Measurements from ENCODE around the gene SESN1. TPM values are rescaled to one million over a fixed set of nuclear protein-coding genes. Genes with fewer than 3 reads are reported as not detected.

The SESN1 gene
- total RNA-seq, 1 donor from 2014 or later, result 33.1 TPM

GRCh38 chr6:108961077-108961476 lies 133.6 kb downstream of the SESN1 start:
- DNase-seq (ENCODE audit: low spot score), result no peak

GRCh38 chr6:108960601-108961000 lies 134.0 kb downstream of the SESN1 start:
- DNase-seq (ENCODE audit: low spot score), result no peak

- no peak for DNase-seq (ENCODE audit: low spot score)
These were observed 134.6 kb downstream of the SESN1 start for GRCh38 chr6:108959972-108960582.

- DNase-seq (ENCODE audit: low spot score), result no peak
These were observed 135.5 kb downstream of the SESN1 start for GRCh38 chr6:108958900-108959770.

- DNase-seq (ENCODE audit: low spot score), result no peak
These were observed 137.4 kb downstream of the SESN1 start for GRCh38 chr6:108957221-108957620.

GRCh38 chr6:108955329-108955949 lies 139.2 kb downstream of the SESN1 start:
- no peak for DNase-seq (ENCODE audit: low spot score)

- DNase-seq (ENCODE audit: low spot score), result no peak
These were observed 141.0 kb downstream of the SESN1 start for GRCh38 chr6:108953681-108954080.

GRCh38 chr6:108952776-108953486 lies 141.7 kb downstream of the SESN1 start:
- DNase-seq (ENCODE audit: low spot score), result no peak

GRCh38 chr6:108951351-108951953 lies 143.2 kb downstream of the SESN1 start:
- no peak for DNase-seq (ENCODE audit: low spot score)

- peak; percentile 42 for DNase-seq (ENCODE audit: low spot score)
These were observed 146.4 kb downstream of the SESN1 start for GRCh38 chr6:108948181-108948661.

- peak; percentile 68 for DNase-seq (ENCODE audit: low spot score)
These were observed 147.4 kb downstream of the SESN1 start for GRCh38 chr6:108947114-108947854.

GRCh38 chr6:108946695-108947094 lies 148.0 kb downstream of the SESN1 start:
- DNase-seq (ENCODE audit: low spot score), result no peak

- DNase-seq (ENCODE audit: low spot score), result peak; percentile 68
These were observed 148.9 kb downstream of the SESN1 start for GRCh38 chr6:108945681-108946159.

GRCh38 chr6:108944707-108945680 lies 149.7 kb downstream of the SESN1 start:
- peak; percentile 63 for DNase-seq (ENCODE audit: low spot score)

- DNase-seq (ENCODE audit: low spot score), result no peak
These were observed 150.6 kb downstream of the SESN1 start for GRCh38 chr6:108944071-108944470.

- DNase-seq (ENCODE audit: low spot score), result no peak
These were observed 151.8 kb downstream of the SESN1 start for GRCh38 chr6:108942556-108943492.

- no peak for DNase-seq (ENCODE audit: low spot score)
These were observed 152.8 kb downstream of the SESN1 start for GRCh38 chr6:108941859-108942258.

GRCh38 chr6:108941281-108941680 lies 153.4 kb downstream of the SESN1 start:
- no peak for DNase-seq (ENCODE audit: low spot score)

All from mucosa of gallbladder (tissue), 1 donor.